Skin of body (tissue), 2 donors: ENCODE data around the gene PTGS2. TPM values are rescaled to one million over a fixed set of nuclear protein-coding genes. Genes with fewer than 3 reads are reported as not detected.

ENCODE experiments used
- DNase-seq: peaks from one replicate; lab custom pipeline; 2025; lab: John Stamatoyannopoulos, UW
- total RNA-seq: library from RNA; depleted of rRNA; stranded (reverse); fragments of >200 nt; gene quantifications from one replicate; pipeline ENCODE4 v1.2.3, GENCODE V29; 2014

PTGS2 gene
- total RNA-seq: 18.6 TPM

GRCh38 chr1:186680245-186681061 lies at the start of gene PTGS2:
Gene PTGS2, minus strand, starts transcription at chr1:186680423. Its CDS starts 133 bp downstream, at chr1:186680290.
- peak; percentile 93 for DNase-seq

GRCh38 chr1:186722711-186723309 lies 42.6 kb upstream of the PTGS2 start:
- DNase-seq: peak; percentile 24

GRCh38 chr1:186717286-186717685 lies 37.1 kb upstream of the PTGS2 start:
- DNase-seq: no peak

- peak; percentile 79 for DNase-seq
These were observed 35.9 kb upstream of the PTGS2 start for GRCh38 chr1:186715887-186716809.

GRCh38 chr1:186710696-186711095 lies 30.5 kb upstream of the PTGS2 start:
- no peak for DNase-seq

GRCh38 chr1:186708694-186709097 lies 28.5 kb upstream of the PTGS2 start:
- DNase-seq: no peak

GRCh38 chr1:186703209-186703766 lies 23.1 kb upstream of the PTGS2 start:
- DNase-seq: no peak

GRCh38 chr1:186700722-186701121 lies 20.5 kb upstream of the PTGS2 start:
- DNase-seq: no peak

- DNase-seq: no peak
These were observed 19.3 kb upstream of the PTGS2 start for GRCh38 chr1:186699519-186699918.

GRCh38 chr1:186689907-186690306 lies 9.7 kb upstream of the PTGS2 start:
- no peak for DNase-seq

GRCh38 chr1:186689376-186689775 lies 9.2 kb upstream of the PTGS2 start:
- no peak for DNase-seq

- no peak for DNase-seq
These were observed 3.6 kb upstream of the PTGS2 start for GRCh38 chr1:186683652-186684410.

- DNase-seq: peak; percentile 25
These were observed 2.5 kb upstream of the PTGS2 start for GRCh38 chr1:186682736-186683135.

GRCh38 chr1:186681801-186682200 lies 1.6 kb upstream of the PTGS2 start:
- no peak for DNase-seq

GRCh38 chr1:186681121-186681520 lies 898 bp upstream of the PTGS2 start:
- no peak for DNase-seq

GRCh38 chr1:186679924-186680244 lies 339 bp downstream of the PTGS2 start:
- DNase-seq: no peak

GRCh38 chr1:186678155-186678554 lies 2.1 kb downstream of the PTGS2 start:
- no peak for DNase-seq

GRCh38 chr1:186672596-186672995 lies 7.6 kb downstream of the PTGS2 start:
- no peak for DNase-seq

GRCh38 chr1:186672131-186672530 lies 8.1 kb downstream of the PTGS2 start:
- no peak for DNase-seq

- DNase-seq: no peak
These were observed 8.9 kb downstream of the PTGS2 start for GRCh38 chr1:186671136-186671825.
